Neutrophil (primary cell): Measurements from ENCODE around the gene HUWE1.

Experiments
- H3K27ac ChIP-seq: fragments of 200-600 bp; sonication (generic); 2 replicates; pipeline ENCODE4 v1.5.1; 2016; ENCODE audit warnings: mild to moderate bottlenecking, moderate library complexity
- H3K27me3 ChIP-seq: fragments of 200-600 bp; sonication (generic); 2 replicates; pipeline ENCODE4 v1.6.0; 2016; ENCODE audit warnings: mild to moderate bottlenecking
- H3K36me3 ChIP-seq: fragments of 200-600 bp; sonication (generic); 2 replicates; pipeline ENCODE4 v1.5.1; 2017
- H3K4me1 ChIP-seq, 2 experiments: fragments of 200-600 bp in 1 of 2; sonication (generic) in 1 of 2; 1 replicate in 1 of 2; 2 replicates in 1 of 2; pipeline versions ENCODE4 v1.5.1 to v1.6.1; 2013 to 2016; ENCODE audit warnings: low read depth in 1 of 2, low read length in 1 of 2, mild to moderate bottlenecking in 1 of 2, moderate library complexity in 1 of 2; ENCODE audit not compliant: control insufficient read depth in 1 of 2, insufficient read depth in 1 of 2
- H3K4me3 ChIP-seq, 2 experiments: fragments of 200-600 bp in 1 of 2; sonication (generic) in 1 of 2; 1 replicate in 1 of 2; 2 replicates in 1 of 2; pipeline ENCODE4 v1.5.1; 2013 to 2016; ENCODE audit warnings: low read depth in 1 of 2, low read length in 1 of 2, mild to moderate bottlenecking in 1 of 2, moderate library complexity in 1 of 2
- H3K9me3 ChIP-seq: fragments of 200-600 bp; sonication (generic); 2 replicates; pipeline ENCODE4 v1.5.1; 2016
- TF ChIP-seq, protein P1 (sequence below): fragments of 200-600 bp; sonication (generic); IDR thresholded peaks from 2 replicates; pipeline ENCODE4 v1.5.1; 2016; ENCODE audit warnings: antibody characterized with exemption

Gene HUWE1

GRCh38 chrX:53677286-53677685 is 9.2 kb downstream of the HUWE1 start:
- TF ChIP-seq, protein P1, sequence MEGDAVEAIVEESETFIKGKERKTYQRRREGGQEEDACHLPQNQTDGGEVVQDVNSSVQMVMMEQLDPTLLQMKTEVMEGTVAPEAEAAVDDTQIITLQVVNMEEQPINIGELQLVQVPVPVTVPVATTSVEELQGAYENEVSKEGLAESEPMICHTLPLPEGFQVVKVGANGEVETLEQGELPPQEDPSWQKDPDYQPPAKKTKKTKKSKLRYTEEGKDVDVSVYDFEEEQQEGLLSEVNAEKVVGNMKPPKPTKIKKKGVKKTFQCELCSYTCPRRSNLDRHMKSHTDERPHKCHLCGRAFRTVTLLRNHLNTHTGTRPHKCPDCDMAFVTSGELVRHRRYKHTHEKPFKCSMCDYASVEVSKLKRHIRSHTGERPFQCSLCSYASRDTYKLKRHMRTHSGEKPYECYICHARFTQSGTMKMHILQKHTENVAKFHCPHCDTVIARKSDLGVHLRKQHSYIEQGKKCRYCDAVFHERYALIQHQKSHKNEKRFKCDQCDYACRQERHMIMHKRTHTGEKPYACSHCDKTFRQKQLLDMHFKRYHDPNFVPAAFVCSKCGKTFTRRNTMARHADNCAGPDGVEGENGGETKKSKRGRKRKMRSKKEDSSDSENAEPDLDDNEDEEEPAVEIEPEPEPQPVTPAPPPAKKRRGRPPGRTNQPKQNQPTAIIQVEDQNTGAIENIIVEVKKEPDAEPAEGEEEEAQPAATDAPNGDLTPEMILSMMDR, result no peak
- no peaks in the 10 kb centered on the region for H3K27me3 ChIP-seq
- peaks cover 5% of the 10 kb centered on the region for H3K36me3 ChIP-seq

DNA sequence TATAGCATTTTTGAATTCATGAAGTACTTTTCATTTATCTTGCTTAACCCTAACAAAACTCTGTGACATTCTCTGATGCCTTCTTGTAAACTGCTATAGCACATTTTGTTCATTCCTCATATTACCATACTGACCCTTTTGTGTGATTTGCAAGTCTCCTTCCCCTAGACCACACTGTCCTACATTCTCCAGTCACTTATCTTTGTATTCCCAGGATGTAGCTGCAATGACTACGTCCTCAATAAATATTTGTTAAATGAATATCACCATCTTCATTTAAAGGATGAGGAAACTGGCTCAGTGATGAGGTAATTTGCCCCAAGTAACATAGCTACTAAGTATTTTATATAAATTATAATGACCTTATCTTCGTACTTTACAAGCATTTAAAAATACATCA is 11.9 kb downstream of the HUWE1 start:
- Histone ChIP-seq H3K4me1 (no peaks in the 10 kb centered on the region), H3K9me3 (no peaks in the 10 kb centered on the region), H3K27ac (no peak overlapping the region), H3K27me3 (no peaks in the 10 kb centered on the region), H3K36me3 (peaks cover 5% of the 10 kb centered on the region), H3K4me3 (no peak overlapping the region)
- TF ChIP-seq, protein P1, result no peak

More at GRCh38 chrX:53677286-53677685, 9.2 kb downstream of the HUWE1 start:
- Histone ChIP-seq H3K9me3 (no peaks in the 10 kb centered on the region), H3K4me1 (peaks cover 3 to 5% of the 10 kb centered on the region in 2 experiments), H3K27ac (no peak overlapping the region), H3K4me3 (no peak overlapping the region)

- TF ChIP-seq, protein P1, result no peak
- H3K4me1 ChIP-seq, result no peaks in the 10 kb centered on the region
- H3K36me3 ChIP-seq, result no peaks in the 10 kb centered on the region
- no peak overlapping the region for H3K27ac ChIP-seq
- H3K27me3 ChIP-seq, result no peaks in the 10 kb centered on the region
- H3K9me3 ChIP-seq, result no peaks in the 10 kb centered on the region
- no peak overlapping the region for H3K4me3 ChIP-seq
These were observed 17.3 kb downstream of the HUWE1 start for GRCh38 chrX:53669258-53669657.

- TF ChIP-seq, protein P1, result no peak
- Histone ChIP-seq H3K27ac (no peak overlapping the region), H3K9me3 (no peaks in the 10 kb centered on the region), H3K36me3 (no peaks in the 10 kb centered on the region), H3K4me1 (no peaks in the 10 kb centered on the region), H3K27me3 (no peaks in the 10 kb centered on the region), H3K4me3 (no peak overlapping the region)
These were observed 20.3 kb downstream of the HUWE1 start for GRCh38 chrX:53666171-53666570.

- H3K9me3 ChIP-seq, result no peaks in the 10 kb centered on the region
- no peaks in the 10 kb centered on the region for H3K27me3 ChIP-seq
- H3K27ac ChIP-seq, result no peak overlapping the region
- TF ChIP-seq, protein P1, result no peak
- no peaks in the 10 kb centered on the region for H3K4me1 ChIP-seq
- H3K36me3 ChIP-seq, result no peaks in the 10 kb centered on the region
- H3K4me3 ChIP-seq, result no peak overlapping the region
These were observed 26.5 kb downstream of the HUWE1 start for GRCh38 chrX:53660004-53660403.

DNA sequence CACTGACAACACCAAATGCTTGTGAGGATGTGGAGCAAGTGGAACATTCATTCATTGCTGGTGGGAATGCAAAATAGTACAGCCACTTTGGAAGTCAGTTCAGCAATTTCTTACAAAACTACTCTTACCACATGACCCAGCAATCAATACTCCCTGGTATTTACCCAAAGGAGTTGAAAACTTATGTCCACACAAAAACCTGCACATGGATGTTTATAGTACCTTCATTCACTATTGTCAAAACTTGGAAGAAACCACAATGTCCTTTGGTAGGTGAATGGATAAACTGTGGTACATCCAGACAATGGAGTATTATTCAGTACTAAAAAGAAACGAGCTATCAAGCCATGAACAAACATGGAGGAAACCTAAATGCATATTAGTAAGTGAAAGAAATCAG is 27.5 kb downstream of the HUWE1 start:
- H3K4me1 ChIP-seq, result no peaks in the 10 kb centered on the region

More for the DNA sequence above, 27.5 kb downstream of the HUWE1 start:
- H3K27me3 ChIP-seq, result no peaks in the 10 kb centered on the region
- TF ChIP-seq, protein P1, result no peak
- no peak overlapping the region for H3K4me3 ChIP-seq
- H3K9me3 ChIP-seq, result no peaks in the 10 kb centered on the region
- no peak overlapping the region for H3K27ac ChIP-seq
- H3K36me3 ChIP-seq, result no peaks in the 10 kb centered on the region
